Heart right ventricle (tissue), 16 donors: Measurements from ENCODE around the gene GPC3. TPM values are rescaled to one million over a fixed set of nuclear protein-coding genes. Genes with fewer than 3 reads are reported as not detected.

Experiments
- ATAC-seq, 8 donors: fragments of 200-7000 bp; cut with Tn5 transposase; one replicate each; pipeline ENCODE4 v1.9.1; 2020; ENCODE audit warnings: mild to moderate bottlenecking in 8 of 8, moderate library complexity in 8 of 8, moderate number of reproducible peaks in 1 of 8
- DNase-seq, 2 donors: peaks; one replicate each; pipeline ENCODE4 v3.0.0-alpha.2; 2020
- H3K27ac ChIP-seq, 10 donors: fragments of 200-600 bp; sonication (generic) in 2 of 10; one replicate each; pipeline versions ENCODE4 v1.5.0 to v1.8.0; 2020 to 2022; ENCODE audit warnings: mild to moderate bottlenecking in 3 of 10
- H3K27me3 ChIP-seq, 7 donors: fragments of 200-600 bp; one replicate each; pipeline ENCODE4 v1.8.0; 2021 to 2022; ENCODE audit warnings: mild to moderate bottlenecking in 2 of 7
- H3K36me3 ChIP-seq, 9 donors: fragments of 200-600 bp; sonication (generic) in 1 of 9; one replicate each; pipeline versions ENCODE4 v1.5.0 to v1.8.0; 2020 to 2022; ENCODE audit warnings: mild to moderate bottlenecking in 2 of 9
- H3K4me1 ChIP-seq, 9 donors: fragments of 200-600 bp; sonication (generic) in 1 of 9; one replicate each; pipeline versions ENCODE4 v1.5.0 to v1.8.0; 2020 to 2022; ENCODE audit warnings: mild to moderate bottlenecking in 4 of 9
- H3K4me3 ChIP-seq, 10 donors: fragments of 200-600 bp; sonication (generic) in 2 of 10; one replicate each; pipeline versions ENCODE4 v1.5.0 to v1.8.0; 2020 to 2022; ENCODE audit warnings: mild to moderate bottlenecking in 7 of 10, moderate library complexity in 2 of 10
- H3K9me3 ChIP-seq, 11 donors: fragments of 200-600 bp in 10 of 11; sonication (generic) in 2 of 11; one replicate each; pipeline versions ENCODE4 v1.5.0 to v1.8.0; 2013 to 2022; ENCODE audit warnings: mild to moderate bottlenecking in 2 of 11, control low read depth in 1 of 11, moderate library complexity in 1 of 11
- WGBS, 2 donors: extraction: QIAGEN DNeasy Blood & Tissue Kit; methylation state at CpG; one replicate each; pipeline ENCODE4 v1.1.7; 2013; ENCODE audit warnings: inconsistent platforms in 1 of 2; 5-methylcytosine and 5-hydroxymethylcytosine counted together
- intact Hi-C, 10 donors: fragments of 100-400 bp; cut with DNase I; formaldehyde crosslinking; loops; one replicate each; pipeline versions ENCODE4 v1.11.1 to v1.14.2; 2022
- polyA plus RNA-seq, 2 donors: library from polyadenylated mRNA; stranded (reverse); fragments of 200-250 nt; gene quantifications; one replicate each; pipeline ENCODE4 v1.2.3, GENCODE V29; 2013
- total RNA-seq, 10 donors: library from RNA; stranded (reverse); fragmentation: NEBNext Ultra II Directional in 3 of 10; extraction: Animal tissue kit (Norgen Biotek cat#: 25700) in 3 of 10; gene quantifications; one replicate each; pipeline versions ENCODE4 v1.2.1 to v1.2.4, GENCODE V29; 2021 to 2023
- TF ChIP-seq, protein P1 (sequence below), 9 donors: fragments of 200-600 bp; sonication (generic) in 2 of 9; IDR thresholded peaks; one replicate each; pipeline versions ENCODE4 v1.5.0 to v1.8.0; 2021 to 2022; ENCODE audit warnings: antibody characterized with exemption in 9 of 9, mild to moderate bottlenecking in 5 of 9, moderate library complexity in 1 of 9
- donor health status: Arrhythmogenic right ventricular cardiomyopathy.
- donor health status: ischemic (EF 13 %, LVEDD 7.1; RV severe dilation, severe dysfunction).
- donor health status: healthy with polysubstance abuse.
- donor health status: DM: no; HTN: yes; CAD: no.
- donor health status: DM: no; HTN: no; CAD: no.
- donor health status: ischemic (EF 25% LVEDD 6.9; RV normal size, moderate dysfunction).
- donor health status: ischemic (EF 25% LVEDD 5.7; RV mildly dilated, moderate dysfunction).
- donor health status: healthy.
- donor health status: DM: yes; HTN: yes; CAD: no.
- donor health status: Ischemic cardiomyopathy.
- donor health status: ischemic (EF 35%, LVEDD 5.7; RV mildly dilated, moderate dysfunction).
- donor health status: nonischemic (EF 11% LVEDD 7.7; RV severe dilation, severe dysfunction).
- donor health status: DM: yes; HTN: yes; CAD: no.
- donor health status: PGD.
- donor health status: ischemic (EF 29% LVEDD 5.4; RV normal size, mild dysfunction).
- donor health status: nonischemic (EF 23%, LVEDD 6.1; RV moderate dilation, normal function).

The GPC3 gene
- total and polyA plus RNA-seq, 12 donors, result 0.66 to 5.6 (median 3.4) TPM

DNA sequence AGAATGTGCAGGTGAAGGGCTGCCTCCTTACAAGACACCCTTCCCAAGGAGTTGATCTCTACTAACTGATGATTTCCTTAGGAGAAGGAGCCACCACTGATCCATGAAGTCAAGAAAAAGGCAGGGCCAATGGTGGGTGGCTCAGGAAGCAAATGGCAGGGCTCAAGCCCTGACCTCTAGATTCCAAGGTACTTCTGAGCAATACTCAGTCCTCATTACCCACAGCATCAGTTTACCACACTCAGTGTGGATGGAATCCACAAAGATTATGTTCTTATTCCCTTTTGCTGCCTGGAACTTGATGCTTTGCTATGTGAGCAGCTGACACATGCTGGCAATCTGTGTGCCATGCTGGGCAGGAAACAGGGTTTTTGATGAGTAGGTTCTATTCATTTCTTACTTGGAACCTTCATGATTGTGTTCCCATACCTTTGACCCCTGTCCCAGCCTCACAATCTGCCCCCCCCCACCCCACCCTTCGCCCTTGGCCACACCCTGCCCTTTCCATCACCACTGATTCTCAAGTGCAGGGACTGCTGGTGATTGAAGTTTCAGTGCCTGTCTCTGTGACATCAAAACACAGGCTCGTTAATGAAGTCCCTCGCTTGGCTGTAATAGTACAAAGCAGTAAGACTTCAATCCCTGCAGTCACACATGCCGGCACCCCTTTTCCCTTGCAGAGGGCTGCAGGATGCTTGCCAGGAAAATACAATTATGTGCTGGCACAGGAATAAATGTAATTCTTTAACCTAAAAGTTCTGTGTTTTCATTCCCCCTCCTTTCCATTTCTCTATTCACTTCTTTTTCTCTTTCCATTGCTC is 434.5 kb downstream of the GPC3 start:
- WGBS, 2 donors, result 49 to 61% methylated on average over 3 to 4 of the region's 4 CpGs
- ATAC-seq, result no peak
- intact Hi-C loops, result no loop called here

DNA sequence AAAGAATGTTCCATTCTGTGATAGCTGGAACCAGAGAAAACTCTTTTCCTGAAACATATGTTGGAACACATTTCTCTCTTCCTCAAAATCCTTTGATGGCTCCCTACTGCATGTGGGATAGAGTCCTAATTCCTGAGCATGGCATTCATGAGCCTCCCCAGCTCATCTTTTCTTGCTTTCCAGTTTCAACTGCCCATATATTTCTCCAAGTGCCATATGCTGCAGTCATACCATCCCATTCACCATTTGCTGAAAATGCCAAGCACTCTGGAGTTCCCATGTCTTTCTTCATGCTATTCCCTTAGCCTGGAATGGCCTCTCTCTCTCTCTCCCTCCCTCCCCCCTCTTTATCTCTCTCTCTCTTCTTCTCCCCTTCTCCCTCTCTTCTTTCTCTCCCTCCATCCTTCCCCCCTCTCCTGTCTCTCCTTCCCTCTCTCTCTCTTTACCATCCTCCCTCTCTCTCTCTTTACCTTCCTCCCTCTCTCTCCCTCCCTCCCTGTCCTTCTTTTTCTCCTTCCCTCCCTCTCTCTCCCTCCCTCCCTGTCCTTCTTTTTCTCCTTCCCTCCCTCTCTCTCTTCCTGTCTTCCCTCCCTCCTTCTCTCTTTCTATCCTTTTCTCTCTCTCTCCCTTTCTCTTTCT is 436.0 kb downstream of the GPC3 start:
- no peak for ATAC-seq
- no peak overlapping the region for H3K4me3 ChIP-seq
- peaks cover 0 to 3% (median 0%) of the 10 kb centered on the region in 11 donors for H3K9me3 ChIP-seq
- intact Hi-C loops, result no loop called here
- H3K4me1 ChIP-seq, result peaks cover 0 to 1% (median 0%) of the 10 kb centered on the region in 9 donors
- H3K36me3 ChIP-seq, result no peaks in the 10 kb centered on the region
- TF ChIP-seq, protein P1, sequence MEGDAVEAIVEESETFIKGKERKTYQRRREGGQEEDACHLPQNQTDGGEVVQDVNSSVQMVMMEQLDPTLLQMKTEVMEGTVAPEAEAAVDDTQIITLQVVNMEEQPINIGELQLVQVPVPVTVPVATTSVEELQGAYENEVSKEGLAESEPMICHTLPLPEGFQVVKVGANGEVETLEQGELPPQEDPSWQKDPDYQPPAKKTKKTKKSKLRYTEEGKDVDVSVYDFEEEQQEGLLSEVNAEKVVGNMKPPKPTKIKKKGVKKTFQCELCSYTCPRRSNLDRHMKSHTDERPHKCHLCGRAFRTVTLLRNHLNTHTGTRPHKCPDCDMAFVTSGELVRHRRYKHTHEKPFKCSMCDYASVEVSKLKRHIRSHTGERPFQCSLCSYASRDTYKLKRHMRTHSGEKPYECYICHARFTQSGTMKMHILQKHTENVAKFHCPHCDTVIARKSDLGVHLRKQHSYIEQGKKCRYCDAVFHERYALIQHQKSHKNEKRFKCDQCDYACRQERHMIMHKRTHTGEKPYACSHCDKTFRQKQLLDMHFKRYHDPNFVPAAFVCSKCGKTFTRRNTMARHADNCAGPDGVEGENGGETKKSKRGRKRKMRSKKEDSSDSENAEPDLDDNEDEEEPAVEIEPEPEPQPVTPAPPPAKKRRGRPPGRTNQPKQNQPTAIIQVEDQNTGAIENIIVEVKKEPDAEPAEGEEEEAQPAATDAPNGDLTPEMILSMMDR (IDR thresholded peaks at IDR 0.05), result no peak
- peaks cover 0 to 5% (median 0%) of the 10 kb centered on the region in 7 donors for H3K27me3 ChIP-seq
- DNase-seq, result no peak
- no peak overlapping the region for H3K27ac ChIP-seq

More for the DNA sequence above, 434.5 kb downstream of the GPC3 start:
- DNase-seq, result no peak
- TF ChIP-seq, protein P1 (IDR thresholded peaks at IDR 0.05), result no peak
- Histone ChIP-seq H3K27ac (no peak overlapping the region), H3K4me1 (no peaks in the 10 kb centered on the region), H3K4me3 (no peak overlapping the region), H3K9me3 (peaks cover 0 to 13% (median 0%) of the 10 kb centered on the region in 11 donors), H3K27me3 (peaks cover 0 to 9% (median 0%) of the 10 kb centered on the region in 7 donors), H3K36me3 (no peaks in the 10 kb centered on the region)

DNA sequence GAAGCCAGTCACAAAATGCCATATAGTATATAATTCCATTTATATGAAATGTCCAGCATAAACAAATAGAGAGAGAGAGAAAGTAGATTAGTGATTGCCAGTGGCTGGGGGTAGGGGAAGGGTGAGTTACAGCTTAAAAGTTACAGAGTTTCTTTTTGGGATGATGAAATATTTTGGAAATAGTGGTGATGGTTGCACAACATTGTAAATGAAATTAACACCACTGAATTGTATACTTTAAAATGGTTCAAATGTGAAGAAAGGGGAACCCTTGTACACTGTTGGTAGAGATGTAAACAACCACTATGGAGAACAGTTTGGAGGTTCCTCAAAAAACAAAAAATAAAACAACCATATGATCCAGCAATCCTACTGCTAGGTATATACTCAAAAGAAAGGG is 439.0 kb downstream of the GPC3 start:
- DNase-seq, result no peak
- intact Hi-C loops, result no loop called here
- no peak overlapping the region for H3K4me3 ChIP-seq
- no peaks in the 10 kb centered on the region for H3K9me3 ChIP-seq
- H3K4me1 ChIP-seq, result peaks cover 0 to 3% (median 0%) of the 10 kb centered on the region in 9 donors
- no peak overlapping the region for H3K27ac ChIP-seq
- no peaks in the 10 kb centered on the region for H3K27me3 ChIP-seq
- H3K36me3 ChIP-seq, result no peaks in the 10 kb centered on the region
- TF ChIP-seq, protein P1 (IDR thresholded peaks at IDR 0.05), result no peak
- no peak for ATAC-seq

DNA sequence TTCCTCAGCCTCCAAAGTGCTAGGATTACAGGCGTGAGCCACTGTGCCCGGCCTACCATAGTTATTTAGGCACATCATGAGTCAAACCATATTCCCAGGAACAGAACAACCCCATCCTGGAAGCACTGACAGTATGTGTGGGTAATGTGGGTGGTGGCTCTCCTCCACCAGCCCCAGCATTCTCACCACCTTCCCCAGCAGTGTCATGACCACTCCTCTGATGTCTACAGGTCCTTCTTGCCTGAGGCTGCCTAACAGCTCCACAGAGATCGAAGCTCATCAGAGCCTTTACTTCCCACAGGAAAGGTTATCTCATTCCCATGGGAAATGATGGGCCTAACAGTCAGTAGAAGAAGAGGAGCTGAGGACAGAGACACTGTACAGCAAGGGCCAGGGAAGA is 440.6 kb downstream of the GPC3 start:
- no peaks in the 10 kb centered on the region for H3K36me3 ChIP-seq
- 85 to 94% methylated on average over 3 of the region's 3 CpGs for WGBS, 2 donors
- intact Hi-C loops, result no loop called here
- no peak overlapping the region for H3K4me3 ChIP-seq
- no peak overlapping the region for H3K27ac ChIP-seq
- ATAC-seq, result no peak
- H3K4me1 ChIP-seq, result peaks cover 0 to 3% (median 0%) of the 10 kb centered on the region in 9 donors
- no peak for DNase-seq
- TF ChIP-seq, protein P1 (IDR thresholded peaks at IDR 0.05), result no peak
- H3K27me3 ChIP-seq, result no peaks in the 10 kb centered on the region
- H3K9me3 ChIP-seq, result no peaks in the 10 kb centered on the region
